HG03045 (cell line): ENCODE results near the gene SERGEF.
"Not testable (repeated sequence)": the region's sequence is repeated elsewhere in the genome, so short reads cannot be mapped to it uniquely, and the experiment has no call there.

Experiments
- ATAC-seq: cut with Tn5 transposase; IDR thresholded peaks from one replicate; pipeline ENCODE4 v1.9.1; 2021; ENCODE audit warnings: mild to moderate bottlenecking, moderate library complexity; ENCODE audit not compliant: unreplicated experiment

The SERGEF gene

DNA sequence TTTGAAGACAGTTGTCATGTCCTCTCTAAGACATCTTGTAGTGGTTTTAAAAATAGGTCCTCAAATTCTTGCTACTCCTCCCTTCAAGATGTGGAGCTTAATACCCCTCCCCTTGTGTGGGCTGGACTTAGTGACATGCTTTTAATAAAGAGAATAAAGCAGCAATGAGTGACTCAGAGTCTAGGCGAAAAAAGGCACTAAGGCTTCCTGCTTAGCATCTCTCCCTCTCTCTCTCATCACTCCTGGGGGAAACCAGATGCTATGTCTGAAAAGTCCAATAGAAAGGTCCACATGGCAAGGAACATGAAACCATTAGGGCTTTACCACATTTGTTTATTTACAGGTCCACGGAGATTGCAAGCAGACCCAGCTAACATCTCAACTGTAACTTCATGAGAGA is 11.7 kb downstream of the SERGEF start:
- ATAC-seq: no peak

DNA sequence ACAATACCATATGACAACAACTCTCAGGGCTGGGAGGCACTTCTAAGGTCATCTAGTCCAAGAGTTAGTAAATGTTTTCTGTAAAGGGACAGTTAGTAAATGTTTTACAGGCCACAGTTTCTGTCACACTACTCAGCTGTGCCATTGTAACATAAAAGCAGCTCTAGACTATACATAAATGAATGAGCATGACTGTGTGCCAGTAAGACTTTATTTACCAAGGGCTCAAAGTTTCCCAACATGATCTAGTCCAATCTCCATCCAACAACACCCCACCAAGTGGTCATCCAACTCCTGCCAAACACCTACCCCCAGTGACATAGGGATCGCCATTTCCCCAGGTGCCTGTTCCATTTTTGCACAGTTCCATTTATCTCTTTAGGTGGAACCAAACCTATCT is 12.1 kb downstream of the SERGEF start:
- ATAC-seq: no peak

DNA sequence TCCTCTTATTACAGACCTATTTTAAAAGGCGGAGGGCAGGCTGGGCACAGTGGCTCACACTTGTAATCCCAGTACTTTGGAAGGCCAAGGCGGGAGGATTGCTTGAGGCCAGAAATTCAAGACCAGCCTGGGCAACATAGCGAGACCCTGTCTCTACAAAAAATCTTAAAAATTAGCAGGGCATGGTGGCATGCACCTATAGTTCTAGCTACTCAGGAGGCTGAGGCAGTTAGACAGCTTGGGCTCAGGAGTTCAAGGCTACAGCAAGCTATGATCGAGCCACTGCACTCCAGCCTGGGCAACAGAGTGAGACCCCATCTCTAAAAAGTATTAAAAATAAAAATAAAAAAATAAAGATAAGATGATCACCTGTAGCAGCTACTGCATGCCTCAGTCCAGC is 12.7 kb downstream of the SERGEF start:
- not testable (repeated sequence) for ATAC-seq

DNA sequence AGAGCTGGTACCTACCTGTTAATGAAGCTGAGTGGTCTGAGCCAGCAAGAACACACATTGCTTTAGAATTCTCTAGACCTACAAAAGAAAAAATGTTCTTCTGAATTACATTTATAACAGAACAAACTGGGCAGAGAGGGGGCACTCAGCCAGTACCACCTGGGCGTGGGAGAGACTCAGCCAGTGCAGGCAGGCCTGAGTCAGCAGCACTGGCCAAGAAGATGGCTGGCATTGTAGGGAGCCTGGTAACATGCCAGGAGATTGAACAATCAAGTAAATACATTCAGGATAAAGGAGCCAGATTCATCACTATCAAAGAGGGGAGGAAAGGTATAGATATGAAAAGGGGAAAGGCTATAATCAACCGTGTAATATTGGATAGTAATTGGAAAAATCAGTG is 19.9 kb downstream of the SERGEF start:
- no peak for ATAC-seq

DNA sequence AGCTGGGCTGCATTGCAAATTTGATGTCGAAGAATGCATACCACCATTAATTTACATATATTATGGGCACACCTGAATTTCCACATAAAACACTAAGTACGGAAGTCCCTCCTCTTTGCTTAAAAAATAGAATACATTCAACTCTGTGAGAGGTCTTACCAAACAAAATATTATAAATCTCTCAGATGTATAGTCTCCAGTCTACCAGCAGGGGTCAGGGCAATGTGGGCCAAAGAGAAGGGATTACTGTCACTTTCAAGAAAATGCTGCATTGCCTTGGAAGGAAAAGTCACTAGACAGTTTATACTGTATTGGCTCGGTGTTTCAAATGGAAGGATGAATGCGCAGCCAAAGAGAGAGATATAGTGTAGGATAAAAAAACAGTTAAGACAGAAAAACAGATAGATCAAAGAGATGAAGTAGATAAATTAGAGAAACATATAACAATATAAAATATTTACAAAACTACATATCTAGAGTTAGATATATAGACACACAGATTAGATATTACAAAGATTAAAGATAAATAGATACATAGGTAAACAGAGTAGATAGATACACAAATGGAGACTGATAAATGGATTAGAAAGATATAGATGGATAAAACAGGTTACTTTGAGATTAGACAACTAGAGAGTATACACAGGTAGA is 20.9 kb downstream of the SERGEF start:
- peak; percentile 65 for ATAC-seq

DNA sequence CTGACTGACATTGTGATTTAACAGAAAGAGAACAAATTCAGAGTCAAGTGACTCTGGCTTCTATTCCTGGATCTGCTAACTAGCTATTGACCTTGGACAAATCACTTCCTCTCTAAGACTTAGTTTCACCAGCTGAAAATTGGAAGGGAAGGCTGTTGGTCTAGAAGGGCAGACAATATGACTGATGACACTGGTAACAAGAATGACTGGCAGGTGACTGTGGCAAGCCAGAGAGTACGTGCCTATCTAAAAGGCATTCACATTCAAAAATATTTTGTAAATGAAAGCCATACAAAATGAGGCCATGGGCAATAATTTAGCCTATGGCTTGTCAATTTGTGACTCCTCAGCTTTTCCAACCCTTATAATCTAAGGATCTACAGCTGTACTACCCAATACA is 23.5 kb downstream of the SERGEF start:
- ATAC-seq: no peak

DNA sequence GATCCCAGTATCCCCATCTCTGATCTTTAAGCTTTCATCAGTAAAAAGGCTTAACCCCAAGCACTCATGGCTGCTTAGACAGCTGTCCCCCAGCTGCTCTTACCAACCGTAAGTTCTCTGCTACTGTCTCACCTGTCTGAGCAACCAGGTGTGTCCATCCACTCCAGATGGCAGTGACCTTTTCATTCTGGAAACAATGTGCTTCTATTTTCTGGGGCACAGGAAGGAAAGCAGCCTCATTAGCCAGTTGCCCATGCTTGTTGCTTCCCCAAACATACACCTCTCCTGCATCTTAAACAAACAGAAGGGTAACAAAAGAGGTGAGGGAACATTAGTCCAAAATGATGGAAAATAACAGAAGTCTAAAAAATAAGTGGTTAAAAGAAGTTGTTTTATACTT is 24.4 kb downstream of the SERGEF start:
- ATAC-seq: no peak

DNA sequence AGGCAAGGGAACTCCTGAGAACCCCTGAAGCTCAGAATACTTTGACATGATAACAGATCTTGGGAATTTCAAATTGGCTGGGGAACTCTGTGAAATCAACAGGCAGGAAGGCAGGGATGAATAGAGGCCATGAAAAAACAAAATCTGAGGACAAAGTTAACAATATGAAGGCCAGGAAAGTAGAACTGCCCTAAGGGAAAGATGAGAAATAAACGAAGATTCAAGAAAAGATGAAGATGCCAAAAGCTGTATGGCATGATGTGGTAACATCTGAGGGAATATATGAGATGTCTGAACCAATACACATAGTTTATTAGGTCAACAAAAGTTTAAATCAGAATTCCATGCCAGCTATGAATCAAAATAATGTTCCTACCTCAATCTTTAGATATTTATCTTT is 25.0 kb downstream of the SERGEF start:
- ATAC-seq: no peak

DNA sequence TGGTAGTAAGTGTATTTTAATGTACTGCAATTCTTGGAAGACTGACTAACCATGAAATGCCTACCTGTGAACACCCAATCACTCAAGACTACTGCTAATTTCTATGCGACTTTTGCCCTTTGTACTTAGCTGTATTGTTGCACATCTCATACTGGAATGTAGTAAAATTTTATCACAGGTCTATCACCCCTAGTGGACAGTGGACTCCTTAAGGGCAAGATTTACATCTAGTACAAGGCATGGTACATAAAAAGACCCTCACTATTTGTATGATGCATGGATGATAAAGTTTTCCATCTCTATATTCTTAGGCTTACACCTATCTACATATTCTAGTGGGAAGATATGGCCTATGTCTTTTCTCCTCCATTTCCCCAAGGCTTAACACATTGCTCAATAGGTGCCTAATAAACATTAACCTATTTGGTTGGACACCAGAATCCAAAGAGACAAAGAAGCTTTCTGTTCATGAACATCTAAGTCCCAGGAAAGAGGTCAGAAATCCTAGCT is 26.1 kb downstream of the SERGEF start:
- ATAC-seq: no peak

DNA sequence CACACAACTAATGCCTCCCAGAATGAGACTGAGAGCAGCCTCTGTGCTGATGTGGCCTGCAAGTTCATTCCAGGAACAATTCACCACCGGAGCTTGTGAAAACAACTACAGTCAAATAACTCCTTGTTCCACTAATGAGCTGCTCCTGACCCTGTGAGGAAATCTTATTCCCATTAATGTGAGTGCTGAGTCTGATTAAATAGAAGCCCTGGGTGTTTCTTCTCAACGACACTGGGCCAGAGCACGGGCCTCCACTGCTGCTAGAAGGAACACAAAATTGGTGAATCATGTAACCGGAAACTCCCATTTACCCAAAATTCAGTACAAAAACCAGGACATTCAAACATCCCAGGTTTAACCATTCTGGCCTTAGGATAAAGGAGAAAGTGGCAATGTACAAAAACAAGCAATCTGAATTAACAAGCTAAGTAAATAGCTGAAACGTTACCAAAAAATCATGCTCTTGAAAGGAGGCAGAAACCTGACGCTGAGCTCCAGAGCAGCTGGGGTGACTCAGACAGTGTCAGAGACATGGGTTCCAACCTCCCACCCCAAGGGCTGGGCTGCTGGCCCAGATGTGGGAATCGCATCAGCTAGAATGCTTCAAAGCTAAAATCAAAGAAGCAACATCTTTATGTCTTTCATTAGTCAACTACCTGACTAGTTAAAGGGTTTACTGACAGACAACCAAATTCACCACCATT is 26.7 kb downstream of the SERGEF start:
- no peak for ATAC-seq

DNA sequence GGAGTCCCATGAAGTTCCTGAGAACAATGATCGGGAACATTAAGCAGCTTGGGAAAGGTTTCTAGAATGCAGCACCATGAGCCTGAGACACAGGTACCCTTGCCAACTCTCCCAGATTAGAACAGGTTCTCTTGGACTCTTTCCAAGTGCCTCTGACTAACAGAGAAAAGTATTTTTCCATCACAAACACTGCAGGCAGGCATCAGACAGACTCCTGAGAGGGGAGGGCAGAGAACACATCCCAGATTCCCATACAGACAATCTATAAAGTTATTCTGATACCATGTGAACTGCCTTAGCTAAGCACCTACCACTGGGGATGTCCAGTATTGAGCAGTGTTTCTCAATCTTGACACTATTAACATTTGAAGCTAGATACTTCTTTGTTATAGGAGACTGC is 27.3 kb downstream of the SERGEF start:
- ATAC-seq: no peak

DNA sequence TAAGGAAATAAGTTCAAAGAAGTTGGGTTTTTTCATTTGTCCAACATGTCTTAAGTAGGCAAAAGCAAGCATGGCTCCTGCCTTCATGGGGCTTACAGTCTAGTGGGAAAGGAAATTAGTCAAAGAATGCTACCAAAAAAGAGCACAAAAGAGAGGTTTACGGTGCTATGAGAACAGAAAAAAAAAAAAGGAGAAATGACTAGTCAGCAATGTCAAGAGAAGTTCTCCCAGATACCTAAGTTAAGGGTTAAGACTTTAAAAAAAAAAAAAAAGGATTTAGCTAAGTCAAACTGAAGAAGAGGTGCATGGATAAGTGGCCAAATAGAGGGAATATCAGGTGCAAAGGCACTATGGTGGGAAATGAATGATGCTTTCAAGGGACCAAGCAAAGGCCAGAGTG is 29.3 kb downstream of the SERGEF start:
- ATAC-seq: no peak

DNA sequence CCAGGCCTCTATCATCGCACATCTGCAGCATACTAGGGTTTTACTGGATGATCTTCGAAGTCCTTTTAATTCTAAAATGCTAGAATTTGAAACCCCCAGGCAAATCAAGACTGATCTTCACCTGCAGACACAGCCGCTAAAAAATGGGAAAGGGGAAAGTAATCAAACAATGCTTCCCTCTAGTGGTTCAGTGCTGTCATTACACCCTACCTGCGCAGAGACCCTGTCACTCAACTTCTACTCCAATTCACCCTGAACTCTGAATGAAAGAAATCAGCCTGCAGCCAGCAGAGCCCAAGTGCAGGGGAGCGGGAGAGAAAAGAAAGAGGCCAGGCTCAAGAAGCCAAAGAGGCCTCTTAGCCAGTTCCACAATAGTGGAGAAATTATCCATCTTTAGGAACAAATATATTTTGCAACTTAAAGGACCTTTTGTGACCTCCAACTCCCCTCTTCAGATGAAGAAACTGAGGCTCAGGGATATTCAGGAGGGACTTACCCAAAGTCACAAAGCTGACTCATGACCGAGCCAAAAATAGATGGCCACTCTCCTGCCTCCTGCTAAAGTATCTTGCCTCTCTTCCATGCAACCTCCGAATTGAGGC is 33.0 kb downstream of the SERGEF start:
- no peak for ATAC-seq

DNA sequence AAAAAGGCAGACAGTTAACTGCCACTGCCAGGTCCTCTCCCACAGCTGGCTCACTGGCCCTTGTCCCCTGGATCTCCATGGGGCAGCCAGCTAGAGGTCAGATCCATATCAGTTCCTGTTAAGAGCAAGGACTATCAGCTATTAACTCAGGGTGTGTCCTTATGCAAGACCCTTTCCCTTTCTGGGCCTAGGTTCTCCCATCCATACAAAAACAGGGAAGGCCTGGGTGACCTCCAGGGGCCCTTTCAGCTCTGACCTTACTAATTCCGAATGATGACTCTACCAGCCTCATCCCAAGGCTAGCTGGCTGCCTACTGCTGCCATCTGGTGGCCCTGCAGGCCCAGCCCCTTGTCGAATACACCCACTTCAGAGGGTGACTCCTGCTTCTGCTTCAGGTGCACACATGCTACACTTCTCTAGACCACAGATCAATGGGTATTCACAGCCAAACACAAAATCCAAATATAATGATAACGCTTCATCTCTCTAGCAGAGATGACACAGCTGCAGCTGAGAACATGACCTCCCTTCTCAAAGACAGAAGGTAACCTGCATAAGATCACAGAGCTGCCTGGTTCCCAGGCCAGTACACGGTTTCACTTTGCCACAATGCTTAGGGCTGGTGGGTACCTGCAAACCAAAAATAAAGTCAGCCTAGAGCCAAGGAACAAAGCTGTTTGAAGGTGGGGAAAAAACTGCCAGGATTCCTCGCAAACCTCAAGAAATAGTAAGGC is 34.1 kb downstream of the SERGEF start:
- no peak for ATAC-seq

DNA sequence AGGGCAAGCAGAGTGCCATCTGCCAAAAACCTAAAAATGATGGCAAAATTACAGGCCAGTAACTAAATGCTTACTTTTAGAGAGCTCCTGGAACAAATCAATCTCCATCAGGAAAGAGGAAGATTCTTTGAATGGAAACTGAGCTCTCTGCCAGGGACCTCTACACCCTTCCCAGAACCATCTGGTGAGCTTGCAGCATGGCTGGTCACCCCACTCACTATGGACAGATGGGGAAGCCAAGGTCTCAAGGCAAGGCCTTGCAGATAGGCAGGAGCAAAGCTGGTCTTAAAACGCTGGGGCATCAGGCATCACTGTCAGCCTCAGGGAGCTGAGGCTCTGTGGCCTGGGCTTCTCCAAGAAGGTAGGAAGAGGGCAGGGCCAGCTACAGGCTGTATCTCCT is 36.2 kb downstream of the SERGEF start:
- ATAC-seq: no peak

DNA sequence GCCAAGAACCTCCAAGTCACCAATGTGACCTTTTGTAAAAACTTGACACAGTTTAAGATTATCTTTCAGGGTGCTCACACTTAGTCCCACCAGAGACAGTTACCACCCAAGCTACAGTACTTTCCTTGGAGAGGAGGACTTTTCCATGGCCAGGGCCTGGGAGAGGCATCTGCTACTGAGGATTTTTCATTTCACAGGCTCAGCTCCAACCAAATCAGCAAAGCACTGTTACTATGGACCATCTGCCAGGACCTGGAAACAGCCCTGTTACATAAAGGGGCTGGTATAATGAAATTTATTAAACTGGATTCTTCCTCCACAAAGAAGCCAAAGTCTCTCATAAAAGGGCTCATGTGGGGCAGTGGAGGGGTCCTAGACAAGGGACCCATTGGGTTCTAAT is 38.6 kb downstream of the SERGEF start:
- ATAC-seq: no peak

DNA sequence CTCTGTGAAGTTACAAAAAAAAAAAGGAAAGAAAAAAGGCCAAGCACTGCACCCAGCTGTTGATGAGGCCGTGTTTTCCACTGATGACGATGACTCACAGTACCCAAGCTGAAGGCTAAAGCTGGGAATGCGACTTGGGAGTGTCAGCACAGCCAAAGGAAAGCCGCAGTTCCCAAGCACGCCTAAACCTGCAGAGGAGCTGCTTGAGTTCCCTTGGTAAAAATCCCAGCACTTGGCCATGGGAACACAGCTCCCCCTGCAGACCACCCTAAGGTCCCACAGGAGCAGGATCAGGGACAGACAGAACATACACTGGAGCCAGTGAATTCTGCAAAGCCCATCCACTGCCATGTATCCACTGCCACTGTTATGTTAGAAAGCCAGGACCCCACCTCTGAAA is 39.9 kb downstream of the SERGEF start:
- no peak for ATAC-seq

DNA sequence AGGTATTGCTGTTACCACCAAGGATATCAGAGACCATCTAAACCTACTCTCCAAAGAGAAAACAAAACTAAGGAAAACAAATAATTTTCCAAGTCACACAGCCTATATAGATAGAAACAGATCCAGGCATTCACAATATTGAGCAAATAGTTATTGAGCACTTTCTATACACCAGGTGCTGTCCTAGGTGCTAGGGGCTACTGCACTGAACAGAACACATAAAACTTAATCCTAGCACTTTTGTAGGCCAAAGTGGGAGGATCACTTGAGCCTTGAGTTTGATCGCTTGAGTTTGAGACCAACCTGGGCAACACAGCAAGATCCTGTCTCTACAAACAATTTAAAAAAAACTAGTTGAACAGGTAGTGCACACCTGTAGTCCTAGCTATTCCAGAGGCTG is 44.6 kb downstream of the SERGEF start:
- ATAC-seq: no peak

DNA sequence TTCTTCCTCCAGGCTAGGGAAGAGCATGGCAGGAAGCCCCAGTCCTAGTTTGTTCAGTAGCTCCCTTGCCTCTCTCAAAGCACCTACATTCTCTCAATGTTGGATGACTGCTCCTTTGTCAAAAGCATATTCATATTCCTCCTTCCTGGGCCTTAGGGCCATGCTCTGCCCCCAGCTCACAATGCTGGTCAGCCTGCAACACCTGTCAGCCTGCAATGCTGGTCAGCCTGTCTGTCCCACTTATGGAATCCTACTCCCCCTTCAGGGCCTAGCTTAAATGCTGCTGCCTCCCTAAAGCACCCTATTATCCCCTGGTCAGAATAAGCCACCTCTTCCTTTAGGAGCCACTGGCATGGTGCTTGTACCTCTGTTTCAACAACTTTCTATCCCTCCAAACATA is 45.2 kb downstream of the SERGEF start:
- ATAC-seq: no peak

DNA sequence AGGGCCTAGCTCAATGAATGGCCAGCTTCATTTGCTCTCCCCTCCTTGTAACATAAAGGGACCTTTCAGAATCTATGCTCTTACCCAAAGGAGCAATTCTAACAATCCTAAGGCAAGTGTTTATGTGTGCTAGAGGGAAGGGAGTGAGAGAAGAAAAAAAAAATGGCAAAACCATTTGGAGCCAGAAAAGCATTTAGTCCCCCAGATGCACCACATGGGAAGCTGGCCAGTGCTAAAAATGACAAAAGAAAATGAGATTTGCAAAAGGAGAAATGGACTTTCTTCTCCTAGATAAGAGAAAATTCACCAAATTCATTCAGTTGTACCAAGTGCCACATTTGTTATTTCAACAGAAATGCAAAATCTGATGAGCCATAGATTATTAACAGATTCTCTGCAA is 52.8 kb downstream of the SERGEF start:
- ATAC-seq: no peak

DNA sequence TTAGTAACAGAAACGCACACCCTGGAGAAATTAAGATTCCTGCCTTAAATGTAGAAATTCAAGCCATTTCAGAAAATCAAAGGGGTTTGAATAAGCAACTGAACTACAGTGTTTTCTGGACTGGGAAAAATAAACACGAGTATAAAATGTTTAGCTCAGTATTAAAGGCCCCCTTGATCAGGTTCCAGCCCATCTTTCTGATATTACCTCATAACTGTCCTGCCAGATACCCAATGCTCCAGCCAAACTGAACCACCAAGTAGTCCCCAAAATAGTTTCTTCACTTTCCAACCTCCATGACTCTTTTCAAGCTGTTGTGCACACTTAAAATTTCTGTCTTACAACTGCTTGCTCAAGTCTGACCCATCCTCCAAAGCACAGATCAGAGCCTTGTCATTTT is 54.4 kb downstream of the SERGEF start:
- ATAC-seq: no peak
